CD14-positive monocyte (primary cell): ENCODE measurements around the gene DLGAP4. TPM values are rescaled to one million over a fixed set of nuclear protein-coding genes. Genes with fewer than 3 reads are reported as not detected.

Experiments used
- DNase-seq, 3 donors: peaks; one replicate each; pipeline ENCODE4 v3.0.0-alpha.2; 2011 to 2022
- H2AFZ ChIP-seq: 2 replicates; pipeline ENCODE4 v1.6.0; 2012; ENCODE audit warnings: mild to moderate bottlenecking, low read depth, low read length, inconsistent platforms; ENCODE audit not compliant: insufficient read depth, poor library complexity, severe bottlenecking
- H3K27ac ChIP-seq, 2 donors: 1 replicate in 1 of 2; 2 replicates in 1 of 2; pipeline ENCODE4 v1.5.1; 2012 to 2013; ENCODE audit warnings: low read length in 2 of 2, control low read depth in 1 of 2, inconsistent platforms in 1 of 2, low read depth in 1 of 2, mild to moderate bottlenecking in 1 of 2
- H3K27me3 ChIP-seq, 2 donors: one replicate each; pipeline versions ENCODE4 v1.6.0 to v1.6.1; 2011 to 2013; ENCODE audit warnings: low read length in 2 of 2; ENCODE audit not compliant: control insufficient read depth in 2 of 2, insufficient read depth in 2 of 2
- H3K36me3 ChIP-seq, 2 donors: replicated peaks in 1 of 2; 1 replicate in 1 of 2; 2 replicates in 1 of 2; pipeline versions ENCODE4 v1.5.1 to v1.6.1; 2012 to 2013; ENCODE audit warnings: low read length in 2 of 2, control low read depth in 1 of 2, inconsistent platforms in 1 of 2, mild to moderate bottlenecking in 1 of 2; ENCODE audit not compliant: insufficient read depth in 2 of 2, control insufficient read depth in 1 of 2
- H3K4me1 ChIP-seq, 2 donors: 1 replicate in 1 of 2; 2 replicates in 1 of 2; pipeline versions ENCODE4 v1.5.1 to v1.6.1; 2012 to 2013; ENCODE audit warnings: low read length in 2 of 2, control low read depth in 1 of 2, inconsistent platforms in 1 of 2, mild to moderate bottlenecking in 1 of 2, moderate library complexity in 1 of 2; ENCODE audit not compliant: insufficient read depth in 2 of 2, control insufficient read depth in 1 of 2
- H3K4me2 ChIP-seq: replicated peaks from 2 replicates; pipeline ENCODE3; 2012; ENCODE audit warnings: low read length, moderate library complexity, mild to moderate bottlenecking; ENCODE audit not compliant: poor library complexity, severe bottlenecking; ENCODE audit errors: extremely low read depth
- H3K4me3 ChIP-seq, 3 experiments: fragments of 200-600 bp in 1 of 3; sonication (generic) in 1 of 3; replicated peaks in 1 of 3; 1 replicate in 2 of 3; 2 replicates in 1 of 3; pipeline ENCODE4 v1.5.1; 2011 to 2013; ENCODE audit warnings: low read length in 3 of 3, mild to moderate bottlenecking in 3 of 3, control low read depth in 2 of 3, low read depth in 2 of 3, inconsistent platforms in 1 of 3, moderate library complexity in 1 of 3
- H3K79me2 ChIP-seq: 2 replicates; pipeline ENCODE4 v1.6.0; 2012; ENCODE audit warnings: mild to moderate bottlenecking, control low read depth, inconsistent platforms, low read length, moderate library complexity; ENCODE audit not compliant: insufficient read depth
- H3K9ac ChIP-seq: 2 replicates; pipeline ENCODE4 v1.6.0; 2017; ENCODE audit warnings: low read length, mild to moderate bottlenecking; ENCODE audit not compliant: insufficient read depth, poor library complexity, severe bottlenecking
- H3K9me3 ChIP-seq, 2 donors: replicated peaks in 1 of 2; 1 replicate in 1 of 2; 2 replicates in 1 of 2; pipeline versions ENCODE4 v1.5.1 to v1.6.1; 2012 to 2013; ENCODE audit warnings: low read length in 2 of 2, control low read depth in 1 of 2; ENCODE audit not compliant: control insufficient read depth in 1 of 2, insufficient read depth in 1 of 2
- H4K20me1 ChIP-seq: 2 replicates; pipeline ENCODE4 v1.6.0; 2012; ENCODE audit warnings: mild to moderate bottlenecking, low read length, control low read depth, moderate library complexity; ENCODE audit not compliant: insufficient read depth
- H3K27ac Mint-ChIP-seq, 7 donors: one replicate each; pipeline ENCODE4 v1.8.0; 2020; ENCODE audit warnings: mild to moderate bottlenecking in 7 of 7, mixed read lengths in 7 of 7, moderate library complexity in 6 of 7, inconsistent platforms in 2 of 7
- H3K27me3 Mint-ChIP-seq, 3 donors: one replicate each; pipeline ENCODE4 v1.8.0; 2021 to 2022; ENCODE audit warnings: low read depth in 3 of 3, mild to moderate bottlenecking in 3 of 3, mixed read lengths in 3 of 3, moderate library complexity in 3 of 3, inconsistent platforms in 1 of 3
- H3K36me3 Mint-ChIP-seq, 2 donors: one replicate each; pipeline ENCODE4 v1.8.0; 2020; ENCODE audit warnings: mixed read lengths in 2 of 2, inconsistent platforms in 1 of 2, mild to moderate bottlenecking in 1 of 2
- H3K4me1 Mint-ChIP-seq: one replicate; pipeline ENCODE4 v1.8.0; 2020; ENCODE audit warnings: mild to moderate bottlenecking, mixed read lengths
- H3K4me3 Mint-ChIP-seq, 2 donors: one replicate each; pipeline ENCODE4 v1.8.0; 2020; ENCODE audit warnings: mild to moderate bottlenecking in 2 of 2, mixed read lengths in 2 of 2, moderate library complexity in 1 of 2
- H3K9me3 Mint-ChIP-seq, 7 donors: one replicate each; pipeline ENCODE4 v1.8.0; 2020 to 2022; ENCODE audit warnings: mixed read lengths in 7 of 7, mild to moderate bottlenecking in 6 of 7, moderate library complexity in 6 of 7, inconsistent platforms in 2 of 7
- CTCF ChIP-seq: fragments of 200-600 bp; IDR thresholded peaks from one replicate; pipeline ENCODE4 v1.8.0; 2022; ENCODE audit warnings: antibody characterized with exemption, mild to moderate bottlenecking
- WGBS: methylation state at CpG from one replicate; pipeline ENCODE4 v1.1.5; 2013; ENCODE audit warnings: missing lambda C conversion rate; ENCODE audit not compliant: insufficient coverage; 5-methylcytosine and 5-hydroxymethylcytosine counted together
- intact Hi-C, 2 donors: fragments of 100-400 bp; cut with micrococcal nuclease; formaldehyde crosslinking; loops; one replicate each; pipeline versions ENCODE4 v1.15.0 to v1.15.1; 2023
- polyA plus RNA-seq, 3 donors: library from polyadenylated mRNA; depleted of rRNA in 1 of 3; unstranded in 2 of 3; stranded (reverse) in 1 of 3; fragments of 300-500 nt in 2 of 3; fragments of >200 nt in 1 of 3; fragmentation: Illumina TruSeq in 2 of 3; gene quantifications; 1 replicate in 2 of 3; 2 replicates in 1 of 3; pipeline ENCODE4 v1.2.3, GENCODE V29; 2012 to 2021

The DLGAP4 gene
- polyA plus RNA-seq, 3 donors = 9.9 to 52.7 (median 17.6) TPM

- Mint-ChIP-seq H3K36me3 (peaks cover 5 to 8% of the 10 kb centered on the region in 2 donors), H3K27me3 (peaks cover 1 to 6% (median 5%) of the 10 kb centered on the region in 3 donors), H3K9me3 (peaks cover 0 to 1% (median 0%) of the 10 kb centered on the region in 7 donors), H3K27ac (no peak overlapping the region), H3K4me1 (no peaks in the 10 kb centered on the region), H3K4me3 (no peak overlapping the region)
- H3K36me3 ChIP-seq = peaks cover 7 to 15% of the 10 kb centered on the region in 2 donors
- 98% methylated on average over 7 of the region's 10 CpGs for WGBS
- H3K27me3 ChIP-seq = no peaks in the 10 kb centered on the region
- H3K27ac ChIP-seq = no peak overlapping the region
- H3K4me2 ChIP-seq = no peak overlapping the region
- H3K9me3 ChIP-seq = no peaks in the 10 kb centered on the region
- H3K79me2 ChIP-seq = no peaks in the 10 kb centered on the region
- no peak overlapping the region for H3K9ac ChIP-seq
- no peaks in the 10 kb centered on the region for H4K20me1 ChIP-seq
- no peaks in the 10 kb centered on the region for H3K4me1 ChIP-seq
- H3K4me3 ChIP-seq = no peak overlapping the region
- TF ChIP-seq CTCF = no peak
- no peak overlapping the region for H2AFZ ChIP-seq
- intact Hi-C loops = no loop called here
- DNase-seq = no peak
Observed at GRCh38 chr20:36532388-36532787, 226.2 kb downstream of the DLGAP4 start.

- Histone ChIP-seq H3K27ac (no peak overlapping the region), H3K79me2 (no peaks in the 10 kb centered on the region), H3K9ac (no peak overlapping the region), H3K4me3 (no peak overlapping the region), H4K20me1 (no peaks in the 10 kb centered on the region), H2AFZ (no peak overlapping the region), H3K36me3 (peaks cover 2 to 11% of the 10 kb centered on the region in 2 donors), H3K4me1 (no peaks in the 10 kb centered on the region), H3K27me3 (no peaks in the 10 kb centered on the region), H3K9me3 (no peaks in the 10 kb centered on the region), H3K4me2 (no peak overlapping the region)
- DNase-seq = no peak
- 100% methylated on average over 1 of the region's 3 CpGs for WGBS
- Mint-ChIP-seq H3K4me3 (no peak overlapping the region), H3K27me3 (peaks cover 1 to 7% (median 6%) of the 10 kb centered on the region in 3 donors), H3K9me3 (peaks cover 0 to 1% (median 0%) of the 10 kb centered on the region in 7 donors), H3K36me3 (peaks cover under 1 to 4% of the 10 kb centered on the region in 2 donors), H3K4me1 (no peaks in the 10 kb centered on the region), H3K27ac (no peak overlapping the region)
- intact Hi-C loops = no loop called here
- TF ChIP-seq CTCF = no peak
Observed at GRCh38 chr20:36532822-36533221, 226.7 kb downstream of the DLGAP4 start.
